HepG2 (cell line): ENCODE data around the gene PDE3A. TPM values are rescaled to one million over a fixed set of nuclear protein-coding genes. Genes with fewer than 3 reads are reported as not detected.

Source experiments
- ATAC-seq: fragments of 200-7000 bp; cut with Tn5 transposase; 3 replicates; pipeline ENCODE4 v1.9.1; 2020; ENCODE audit warnings: mild to moderate bottlenecking, moderate library complexity
- BruUV-seq: library from RNA; stranded (reverse); fragments of 400-500 nt; replicated peaks from 2 replicates; lab custom pipeline; 2021; lab: Mats Ljungman, UMichigan
- CTCF ChIA-PET: fragments of 300-600 bp; formaldehyde crosslinking; extraction: SDS; loops from one replicate; lab custom pipeline; 2021; ENCODE audit warnings: low total read pairs, inconsistent platforms, low intra/inter-chr PET ratio; lab: Yijun Ruan, JAX
- POLR2A ChIA-PET: fragments of 350-600 bp; sonication (Branson Sonifier 250); formaldehyde crosslinking; loops from one replicate; lab custom pipeline; 2020; ENCODE audit warnings: antibody characterized with exemption, inconsistent platforms; lab: Yijun Ruan, JAX
- DNase-seq: peaks from one replicate; pipeline ENCODE4 v3.0.0-alpha.2; 2015; ENCODE audit warnings: low spot score
- FAIRE-seq: peaks from 3 replicates; lab custom pipeline; 2011; peaks lifted over from hg19 to GRCh38; lab: Jason Lieb, UNC
- H2AFZ ChIP-seq: one replicate; pipeline ENCODE4 v1.6.1; 2011; ENCODE audit warnings: low read length, inconsistent platforms
- H3K27ac ChIP-seq: fragments of 300-600 bp; 3 replicates; pipeline ENCODE4 v1.8.0; 2011; ENCODE audit warnings: mixed run types, mild to moderate bottlenecking, mixed read lengths, low read length, inconsistent platforms; ENCODE audit not compliant: insufficient read depth; ENCODE audit errors: extremely low read length
- H3K27me3 ChIP-seq, 2 experiments: fragments of 200-600 bp in 1 of 2; 2 replicates in 1 of 2; 3 replicates in 1 of 2; pipeline versions ENCODE4 v1.6.0 to v1.8.0; 2011; ENCODE audit warnings: low read length in 2 of 2, mild to moderate bottlenecking in 2 of 2, moderate library complexity in 2 of 2, inconsistent platforms in 1 of 2; ENCODE audit not compliant: insufficient read depth in 2 of 2, control insufficient read depth in 1 of 2
- H3K36me3 ChIP-seq, 2 experiments: fragments of 200-600 bp in 1 of 2; replicated peaks in 1 of 2; 2 replicates in 1 of 2; 3 replicates in 1 of 2; pipeline versions ENCODE4 v1.5.1 to v1.8.0; 2011; ENCODE audit warnings: low read length in 2 of 2, inconsistent platforms in 1 of 2; ENCODE audit not compliant: insufficient read depth in 2 of 2, control insufficient read depth in 1 of 2
- H3K4me1 ChIP-seq: 2 replicates; pipeline ENCODE4 v1.5.1; 2012; ENCODE audit warnings: low read length, inconsistent platforms; ENCODE audit not compliant: insufficient read depth
- H3K4me2 ChIP-seq: 2 replicates; pipeline ENCODE4 v1.6.0; 2011; ENCODE audit warnings: low read depth, low read length, inconsistent platforms
- H3K4me3 ChIP-seq, 3 experiments: fragments of 200-600 bp in 1 of 3; sonication (generic), shearing (Covaris generic) in 1 of 3; replicated peaks in 1 of 3; 2 replicates each; pipeline ENCODE4 v1.5.1; 2011 to 2016; ENCODE audit warnings: low read length in 3 of 3, inconsistent platforms in 2 of 3, low read depth in 2 of 3, mild to moderate bottlenecking in 2 of 3, control low read depth in 1 of 3, mixed read lengths in 1 of 3; ENCODE audit not compliant: insufficient read depth in 1 of 3
- H3K79me2 ChIP-seq: one replicate; pipeline ENCODE4 v1.6.1; 2011; ENCODE audit warnings: low read length, inconsistent platforms; ENCODE audit not compliant: insufficient read depth
- H3K9ac ChIP-seq: 2 replicates; pipeline ENCODE4 v1.6.0; 2011; ENCODE audit warnings: mild to moderate bottlenecking, low read depth, low read length, inconsistent platforms; ENCODE audit not compliant: insufficient read depth
- H3K9me3 ChIP-seq: 2 replicates; pipeline ENCODE4 v1.5.1; 2012; ENCODE audit warnings: mild to moderate bottlenecking, low read length
- H4K20me1 ChIP-seq: 2 replicates; pipeline ENCODE4 v1.6.0; 2011; ENCODE audit warnings: inconsistent platforms, mild to moderate bottlenecking, low read length, moderate library complexity; ENCODE audit not compliant: insufficient read depth
- BCL6 ChIP-seq: IDR thresholded peaks from 2 replicates; pipeline ENCODE4 v1.6.1; 2016; ENCODE audit warnings: missing genetic modification reagents, missing compliant biosample characterization
- CHD4 ChIP-seq: fragments of 200-600 bp; sonication (generic); IDR thresholded peaks from 2 replicates; pipeline ENCODE4 v1.7.0; 2017; ENCODE audit warnings: mild to moderate bottlenecking, low read length, borderline replicate concordance
- FOXA1 ChIP-seq, 2 experiments: fragments of 450-650 bp in 1 of 2; sonication (generic) in 1 of 2; formaldehyde crosslinking in 1 of 2; IDR thresholded peaks; 2 replicates each; pipeline versions ENCODE4 v1.4.0 to v1.6.1; 2016 to 2020; ENCODE audit warnings: missing genetic modification reagents in 1 of 2
- FOXK1 ChIP-seq: sonication (generic); formaldehyde crosslinking; IDR thresholded peaks from 2 replicates; pipeline ENCODE4 v1.4.0; 2020; ENCODE audit warnings: low read depth, missing genetic modification reagents, borderline replicate concordance
- GABPB1 ChIP-seq: IDR thresholded peaks from 2 replicates; pipeline ENCODE4 v1.6.1; 2016; ENCODE audit warnings: mild to moderate bottlenecking, missing genetic modification reagents, moderate library complexity, missing compliant biosample characterization
- HNF4A ChIP-seq: sonication (generic); formaldehyde crosslinking; IDR thresholded peaks from 2 replicates; pipeline ENCODE4 v1.4.0; 2020; ENCODE audit warnings: missing genetic modification reagents
- LCORL ChIP-seq, 2 experiments: fragments of 450-650 bp in 1 of 2; sonication (generic) in 1 of 2; formaldehyde crosslinking in 1 of 2; IDR thresholded peaks; 2 replicates each; pipeline versions ENCODE4 v1.5.0 to v1.6.1; 2017 to 2020; ENCODE audit warnings: antibody characterized with exemption in 1 of 2, missing genetic modification reagents in 1 of 2
- NCOR1 ChIP-seq: fragments of 200-600 bp; sonication (generic); IDR thresholded peaks from 2 replicates; pipeline ENCODE4 v1.7.0; 2017; ENCODE audit warnings: antibody characterized with exemption, low read length, borderline replicate concordance
- RBFOX2 ChIP-seq: fragments of 200-400 bp; formaldehyde crosslinking; IDR thresholded peaks from 2 replicates; pipeline ENCODE4 v1.6.1; 2017; ENCODE audit warnings: low read depth, mild to moderate bottlenecking, low read length
- RNF219 ChIP-seq: sonication (generic); formaldehyde crosslinking; IDR thresholded peaks from 2 replicates; pipeline ENCODE4 v1.5.0; 2020; ENCODE audit warnings: mild to moderate bottlenecking, missing genetic modification reagents
- SIX1 ChIP-seq: sonication (generic); formaldehyde crosslinking; IDR thresholded peaks from 2 replicates; pipeline ENCODE4 v1.4.0; 2020; ENCODE audit warnings: missing genetic modification reagents, borderline replicate concordance
- SIX4 ChIP-seq: sonication (generic); formaldehyde crosslinking; IDR thresholded peaks from 2 replicates; pipeline ENCODE4 v1.4.0; 2020; ENCODE audit warnings: missing genetic modification reagents
- TCF7 ChIP-seq: sonication (generic); IDR thresholded peaks from 2 replicates; pipeline ENCODE4 v1.6.1; 2016; ENCODE audit warnings: antibody characterized with exemption, low read depth
- TCF7L2 ChIP-seq: IDR thresholded peaks from 2 replicates; pipeline ENCODE4 v1.6.1; 2011; ENCODE audit warnings: mild to moderate bottlenecking, low read depth, low read length, moderate library complexity
- ZKSCAN8 ChIP-seq: IDR thresholded peaks from 2 replicates; pipeline ENCODE4 v1.6.1; 2016; ENCODE audit warnings: borderline replicate concordance, missing genetic modification reagents, missing compliant biosample characterization
- ZNF20 ChIP-seq: sonication (generic); formaldehyde crosslinking; IDR thresholded peaks from 2 replicates; pipeline ENCODE4 v1.4.0; 2020; ENCODE audit warnings: mild to moderate bottlenecking, moderate library complexity, missing genetic modification reagents
- ZNF503 ChIP-seq: sonication (generic); formaldehyde crosslinking; IDR thresholded peaks from 2 replicates; pipeline ENCODE4 v1.4.0; 2020; ENCODE audit warnings: missing genetic modification reagents
- ZNF510 ChIP-seq: sonication (generic); formaldehyde crosslinking; IDR thresholded peaks from 2 replicates; pipeline ENCODE4 v1.4.0; 2020; ENCODE audit warnings: low read depth, mild to moderate bottlenecking, missing genetic modification reagents
- WGBS: methylation state at CpG from one replicate; pipeline ENCODE4 v1.1.6; 2017; ENCODE audit warnings: low lambda C conversion rate; 5-methylcytosine and 5-hydroxymethylcytosine counted together
- in situ Hi-C: cut with HindIII; loops from 2 replicates; pipeline ENCODE4 v1.10.0; 2017; ENCODE audit warnings: low pct_unique_long_range_greater_than_20kb; ENCODE audit not compliant: extremely low pct_ligation_motif_present
- intact Hi-C: fragments of 100-400 bp; cut with micrococcal nuclease; formaldehyde crosslinking; loops from one replicate; pipeline ENCODE4 v1.10.0; 2022; ENCODE audit not compliant: unreplicated experiment
- polyA plus RNA-seq, 8 experiments: library from polyadenylated mRNA; depleted of rRNA in 3 of 8; stranded (reverse) in 7 of 8; unstranded in 1 of 8; fragments of >200 nt; fragmentation: Illumina TruSeq in 4 of 8; extraction: Trizol in 4 of 8; gene quantifications; 2 replicates each; pipeline versions ENCODE4 v1.2.1 to v1.2.3, GENCODE V29; 2011 to 2016; ENCODE audit warnings: low read depth in 4 of 8, missing spikeins in 1 of 8, mixed read lengths in 1 of 8; ENCODE audit not compliant: insufficient read depth in 1 of 8
- total RNA-seq, 5 experiments: library from RNA; depleted of rRNA; stranded (reverse); fragments of >200 nt; fragmentation: Illumina TruSeq; extraction: Trizol; gene quantifications; 2 replicates each; pipeline ENCODE4 v1.2.3, GENCODE V29; 2016; ENCODE audit warnings: low read depth in 1 of 5
- TF ChIP-seq, protein P1 (sequence below): IDR thresholded peaks from 2 replicates; pipeline ENCODE4 v1.6.1; 2016; ENCODE audit warnings: missing compliant biosample characterization, missing genetic modification reagents, borderline replicate concordance

The PDE3A gene
- total and polyA plus RNA-seq, 2 of the 13 experiments (the other 11 are each of a cell fraction or from before 2014, with no cell fraction given), result 0.77 to 1.5 TPM

DNA sequence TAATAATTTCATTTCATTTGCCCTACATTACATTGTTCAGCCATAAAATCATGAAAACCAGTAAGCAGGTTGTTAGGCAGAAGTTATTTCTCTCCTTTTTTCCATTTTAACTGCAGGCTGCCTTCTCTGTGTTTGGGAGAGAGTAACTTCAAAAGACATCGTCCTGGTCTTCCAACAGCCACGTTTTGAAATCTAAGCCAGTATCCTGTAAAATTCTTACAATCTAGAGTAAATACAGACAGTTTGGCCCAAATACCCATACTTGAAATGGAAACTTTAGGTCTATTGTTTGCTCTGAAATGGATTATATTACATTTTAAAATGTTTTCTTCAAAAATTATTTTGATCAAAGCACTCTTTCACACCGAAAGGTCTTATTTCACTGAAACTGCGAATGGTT is 260.7 kb downstream of the PDE3A start:
- BruUV-seq, result no TSS peak
- no peaks in the 10 kb centered on the region for H3K27me3 ChIP-seq
- peaks cover 65% of the 10 kb centered on the region for H3K4me1 ChIP-seq
- no peak for FAIRE-seq
- H3K4me3 ChIP-seq, result peak overlapping the region; percentile 28 to 55 (median 37); a peak in 5 of 6 replicates
- in situ Hi-C loops (no loop called here), intact Hi-C loops (loop anchor here (1.0 kb wide), 1 partner anchor 27 kb away; no protein-coding TSS in a partner anchor)
- ATAC-seq, result peak; percentile 74
- peak overlapping the region; percentile 93 for H3K27ac ChIP-seq
- no peaks in the 10 kb centered on the region for H3K36me3 ChIP-seq
- peak overlapping the region; percentile 68 for H3K9ac ChIP-seq
- 1% methylated on average over 4 of the region's 4 CpGs for WGBS
- H3K4me2 ChIP-seq, result peak overlapping the region; percentile 81
- ChIA-PET POLR2A (interaction anchor here (2.1 kb wide), 1 partner anchor 27 kb away, joined by 9 read pairs; no protein-coding TSS in a partner anchor), CTCF (no interaction called here)
- peak overlapping the region; percentile 65 for H2AFZ ChIP-seq
- H3K79me2 ChIP-seq, result no peaks in the 10 kb centered on the region
- H3K9me3 ChIP-seq, result no peaks in the 10 kb centered on the region
- peak; percentile 70 for DNase-seq
- H4K20me1 ChIP-seq, result no peaks in the 10 kb centered on the region
- TF ChIP-seq ZNF510 (CRISPR knock-in tag) (no peak), FOXK1 (CRISPR knock-in tag) (0 out of 2 replicates have a peak, but pooled peaks have one; percentile 1), RBFOX2 (0 out of 2 replicates have a peak, but pooled peaks have one; percentile 46), SIX1 (CRISPR knock-in tag) (peak; percentile 56; the same call in 1 of the 2 replicates), GABPB1 (CRISPR knock-in tag) (no peak), RNF219 (CRISPR knock-in tag) (0 out of 2 replicates have a peak, but pooled peaks have one; percentile 56), LCORL (IDR thresholded peaks at IDR 0.05) (no peak), LCORL (CRISPR knock-in tag; IDR thresholded peaks at IDR 0.05) (no peak), ZKSCAN8 (CRISPR knock-in tag) (no peak), TCF7L2 (0 out of 2 replicates have a peak, but pooled peaks have one; percentile 38), SIX4 (CRISPR knock-in tag) (peak; percentile 90), HNF4A (CRISPR knock-in tag) (no peak), NCOR1 (0 out of 2 replicates have a peak, but pooled peaks have one; percentile 45), BCL6 (peak; percentile 44; the same call in 1 of the 2 replicates), ZNF503 (CRISPR knock-in tag) (0 out of 2 replicates have a peak, but pooled peaks have one; percentile 11), ZNF20 (CRISPR knock-in tag) (no peak), CHD4 (0 out of 2 replicates have a peak, but pooled peaks have one; percentile 22), TCF7 (peak; percentile 52; the same call in 1 of the 2 replicates), FOXA1 (IDR thresholded peaks at IDR 0.05) (no peak), FOXA1 (CRISPR knock-in tag; IDR thresholded peaks at IDR 0.05) (0 out of 2 replicates have a peak, but pooled peaks have one; percentile 3)
- TF ChIP-seq, protein P1, sequence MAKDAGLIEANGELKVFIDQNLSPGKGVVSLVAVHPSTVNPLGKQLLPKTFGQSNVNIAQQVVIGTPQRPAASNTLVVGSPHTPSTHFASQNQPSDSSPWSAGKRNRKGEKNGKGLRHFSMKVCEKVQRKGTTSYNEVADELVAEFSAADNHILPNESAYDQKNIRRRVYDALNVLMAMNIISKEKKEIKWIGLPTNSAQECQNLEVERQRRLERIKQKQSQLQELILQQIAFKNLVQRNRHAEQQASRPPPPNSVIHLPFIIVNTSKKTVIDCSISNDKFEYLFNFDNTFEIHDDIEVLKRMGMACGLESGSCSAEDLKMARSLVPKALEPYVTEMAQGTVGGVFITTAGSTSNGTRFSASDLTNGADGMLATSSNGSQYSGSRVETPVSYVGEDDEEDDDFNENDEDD (CRISPR knock-in tag), result no peak
